Testis (tissue), 3 donors: Measurements from ENCODE around the gene NLGN1. TPM values are rescaled to one million over a fixed set of nuclear protein-coding genes. Genes with fewer than 3 reads are reported as not detected.

Experiments
- DNase-seq: peaks from one replicate; pipeline ENCODE4 v3.0.0-alpha.2; 2019
- H3K27ac ChIP-seq, 2 donors: fragments of 200-600 bp; sonication (generic); one replicate each; pipeline ENCODE4 v1.5.1; 2019
- H3K27me3 ChIP-seq: fragments of 200-600 bp; sonication (generic); one replicate; pipeline ENCODE4 v1.5.1; 2019
- H3K36me3 ChIP-seq: fragments of 200-600 bp; sonication (generic); one replicate; pipeline ENCODE4 v1.5.1; 2017; ENCODE audit warnings: low read depth; ENCODE audit errors: missing control alignments
- H3K4me1 ChIP-seq: fragments of 200-600 bp; sonication (generic); one replicate; pipeline ENCODE4 v1.5.1; 2019
- H3K4me3 ChIP-seq, 2 donors: fragments of 200-600 bp; sonication (generic); one replicate each; pipeline ENCODE4 v1.5.1; 2017 to 2019
- H3K9me3 ChIP-seq: fragments of 200-600 bp; sonication (generic); one replicate; pipeline ENCODE4 v1.5.1; 2017
- POLR2A ChIP-seq: fragments of 450-650 bp; IDR thresholded peaks from one replicate; pipeline ENCODE4 v1.6.1; 2017; ENCODE audit warnings: antibody characterized with exemption, mild to moderate bottlenecking, moderate library complexity
- WGBS, 2 donors: methylation state at CpG; one replicate each; pipeline ENCODE4 v1.1.5; 2018; 5-methylcytosine and 5-hydroxymethylcytosine counted together
- intact Hi-C: fragments of 100-400 bp; cut with DNase I; formaldehyde crosslinking; loops from one replicate; pipeline ENCODE4 v1.15.1; 2023; ENCODE audit warnings: low total_unique reads
- polyA plus RNA-seq: library from polyadenylated mRNA; stranded (reverse); fragments of 350-450 nt; fragmentation: Illumina TruSeq; extraction: RNeasy Lipid Tissue Mini Kit (QIAGEN cat#74804); gene quantifications from one replicate; pipeline ENCODE4 v1.2.3, GENCODE V29; 2014; ENCODE audit warnings: low read depth, low replicate concordance; ENCODE audit not compliant: insufficient read depth
- total RNA-seq, 2 donors: library from RNA; depleted of rRNA; stranded (reverse); fragments of >200 nt; gene quantifications; one replicate each; pipeline ENCODE4 v1.2.3, GENCODE V29; 2016
- TF ChIP-seq, protein P1 (sequence below), 3 experiments: fragments of 450-650 bp in 2 of 3; fragments of 200-600 bp in 1 of 3; sonication (generic) in 1 of 3; IDR thresholded peaks; one replicate each; pipeline ENCODE4 v1.5.1; 2016 to 2019; ENCODE audit warnings: antibody characterized with exemption in 3 of 3, mild to moderate bottlenecking in 2 of 3, moderate library complexity in 1 of 3

Gene NLGN1
- total and polyA plus RNA-seq, 3 donors from 2014 or later, result 10.6 to 19.2 (median 15.5) TPM

DNA sequence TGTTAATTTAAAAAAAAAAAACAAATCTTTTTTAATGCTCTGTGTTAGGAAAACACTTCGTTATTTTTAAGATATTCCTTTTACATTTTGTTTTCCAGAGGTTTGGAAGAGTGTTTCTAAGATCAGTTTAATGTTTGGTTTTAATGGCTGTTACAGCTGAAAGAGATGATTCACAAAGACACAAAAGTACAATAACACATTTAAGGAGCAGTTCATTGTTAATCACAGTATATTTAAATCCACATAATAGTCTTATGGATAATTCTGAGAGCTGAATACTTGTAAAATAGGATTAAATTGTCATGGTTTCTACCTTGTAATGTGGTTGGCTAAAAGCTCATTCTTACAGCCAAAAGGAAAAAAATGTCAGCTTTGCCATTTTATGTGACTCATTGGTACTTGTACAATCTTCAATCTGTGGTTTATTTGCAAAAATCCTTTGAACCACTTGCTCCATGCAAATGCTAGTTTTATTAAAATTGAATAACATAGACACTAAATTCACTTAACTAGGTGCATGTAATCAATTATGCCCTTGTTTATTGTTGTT is 426.4 kb downstream of the NLGN1 start:
- Histone ChIP-seq H3K36me3 (no peaks in the 10 kb centered on the region), H3K4me1 (peaks cover 6% of the 10 kb centered on the region), H3K9me3 (no peaks in the 10 kb centered on the region), H3K27ac (no peak overlapping the region), H3K27me3 (no peaks in the 10 kb centered on the region), H3K4me3 (no peak overlapping the region)
- intact Hi-C loops, result no loop called here
- TF ChIP-seq, protein P1, sequence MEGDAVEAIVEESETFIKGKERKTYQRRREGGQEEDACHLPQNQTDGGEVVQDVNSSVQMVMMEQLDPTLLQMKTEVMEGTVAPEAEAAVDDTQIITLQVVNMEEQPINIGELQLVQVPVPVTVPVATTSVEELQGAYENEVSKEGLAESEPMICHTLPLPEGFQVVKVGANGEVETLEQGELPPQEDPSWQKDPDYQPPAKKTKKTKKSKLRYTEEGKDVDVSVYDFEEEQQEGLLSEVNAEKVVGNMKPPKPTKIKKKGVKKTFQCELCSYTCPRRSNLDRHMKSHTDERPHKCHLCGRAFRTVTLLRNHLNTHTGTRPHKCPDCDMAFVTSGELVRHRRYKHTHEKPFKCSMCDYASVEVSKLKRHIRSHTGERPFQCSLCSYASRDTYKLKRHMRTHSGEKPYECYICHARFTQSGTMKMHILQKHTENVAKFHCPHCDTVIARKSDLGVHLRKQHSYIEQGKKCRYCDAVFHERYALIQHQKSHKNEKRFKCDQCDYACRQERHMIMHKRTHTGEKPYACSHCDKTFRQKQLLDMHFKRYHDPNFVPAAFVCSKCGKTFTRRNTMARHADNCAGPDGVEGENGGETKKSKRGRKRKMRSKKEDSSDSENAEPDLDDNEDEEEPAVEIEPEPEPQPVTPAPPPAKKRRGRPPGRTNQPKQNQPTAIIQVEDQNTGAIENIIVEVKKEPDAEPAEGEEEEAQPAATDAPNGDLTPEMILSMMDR (IDR thresholded peaks at IDR 0.05), result no peak
- no peak for TF ChIP-seq POLR2A
- 72 to 92% methylated on average over 1 of the region's 1 CpG for WGBS, 2 donors
- DNase-seq, result no peak

DNA sequence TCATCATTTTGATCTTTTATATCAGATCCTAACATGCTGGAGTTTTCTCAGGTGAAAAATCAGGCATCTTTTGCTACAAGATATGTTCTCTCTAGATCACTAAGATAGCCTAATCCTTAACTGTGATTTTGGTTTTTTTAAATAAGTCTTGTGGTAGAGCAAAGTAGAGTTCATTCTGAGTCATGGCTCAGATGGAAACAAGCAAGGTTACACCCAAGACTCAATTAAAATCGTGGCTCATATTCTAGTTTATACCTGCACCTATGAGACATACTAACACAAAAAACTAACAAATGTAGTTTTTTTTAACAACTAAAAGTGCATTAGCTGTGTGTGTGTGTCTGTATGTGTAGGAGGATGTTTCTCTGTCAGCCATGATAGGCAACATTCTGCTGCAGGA is 428.2 kb downstream of the NLGN1 start:
- intact Hi-C loops, result no loop called here
- DNase-seq, result no peak
- no peaks in the 10 kb centered on the region for H3K4me1 ChIP-seq
- H3K9me3 ChIP-seq, result no peaks in the 10 kb centered on the region
- H3K4me3 ChIP-seq, result no peak overlapping the region
- no peak overlapping the region for H3K27ac ChIP-seq
- TF ChIP-seq, protein P1 (IDR thresholded peaks at IDR 0.05), result no peak
- no peak for TF ChIP-seq POLR2A
- 84 to 90% methylated on average over 1 of the region's 1 CpG for WGBS, 2 donors
- no peaks in the 10 kb centered on the region for H3K27me3 ChIP-seq
- no peaks in the 10 kb centered on the region for H3K36me3 ChIP-seq

DNA sequence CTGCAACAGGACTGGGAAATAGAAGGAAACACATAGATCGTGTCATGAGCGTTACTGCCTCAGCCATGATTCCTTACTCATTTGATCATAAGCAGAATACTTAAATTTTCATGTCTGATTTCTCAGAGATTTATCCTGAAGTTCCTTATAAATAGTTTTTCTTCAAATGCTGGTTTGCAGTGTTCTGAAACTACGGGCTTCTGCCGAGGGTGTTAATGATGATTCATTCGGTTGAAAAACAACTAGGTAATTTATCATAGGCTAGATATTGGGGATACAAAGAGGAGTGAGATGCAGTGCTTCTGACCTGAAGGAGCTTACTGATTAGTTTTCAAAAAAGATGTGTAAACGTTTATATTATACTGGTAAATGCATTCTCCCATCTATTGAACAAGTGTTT is 428.9 kb downstream of the NLGN1 start:
- DNase-seq, result no peak
- Histone ChIP-seq H3K36me3 (no peaks in the 10 kb centered on the region), H3K9me3 (no peaks in the 10 kb centered on the region), H3K27me3 (no peaks in the 10 kb centered on the region), H3K27ac (no peak overlapping the region), H3K4me3 (no peak overlapping the region), H3K4me1 (no peaks in the 10 kb centered on the region)
- 73 to 84% methylated on average over 6 of the region's 6 CpGs for WGBS, 2 donors
- TF ChIP-seq, protein P1 (IDR thresholded peaks at IDR 0.05), result no peak
- intact Hi-C loops, result no loop called here

DNA sequence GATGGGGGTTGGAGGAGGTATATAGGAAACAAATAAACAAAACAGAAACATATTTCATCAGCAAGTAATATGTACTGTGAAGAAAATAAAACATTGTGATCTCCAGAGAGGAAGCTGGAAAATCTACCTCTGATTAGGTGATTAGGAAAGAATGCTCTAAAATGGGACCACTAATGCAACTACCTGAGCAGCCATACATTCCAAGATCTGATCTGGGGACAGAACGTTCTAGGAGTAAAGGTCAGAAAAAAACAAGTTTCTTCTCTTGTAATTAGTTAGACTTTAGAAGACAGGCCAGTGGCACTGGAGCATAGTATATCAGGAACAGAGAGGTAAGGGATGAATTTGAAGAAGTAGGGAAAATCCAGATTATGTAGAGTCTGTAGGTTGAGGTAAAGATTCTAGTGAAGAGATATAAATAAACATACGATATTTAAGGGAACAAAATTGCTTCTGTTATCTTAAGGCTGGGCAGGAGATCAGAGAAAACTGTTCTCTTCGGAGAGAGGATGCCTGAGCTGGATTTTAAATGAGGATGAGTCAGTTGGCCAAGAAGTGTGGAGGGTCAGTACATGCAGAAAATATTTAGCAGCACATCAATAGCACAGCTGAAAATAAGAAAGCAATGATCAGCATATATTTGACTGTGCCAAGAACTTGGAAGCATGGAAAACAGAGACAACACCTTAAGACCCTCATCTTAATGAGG is 429.5 kb downstream of the NLGN1 start:
- Histone ChIP-seq H3K27me3 (no peaks in the 10 kb centered on the region), H3K4me1 (no peaks in the 10 kb centered on the region), H3K36me3 (no peaks in the 10 kb centered on the region), H3K9me3 (no peaks in the 10 kb centered on the region), H3K27ac (no peak overlapping the region), H3K4me3 (no peak overlapping the region)
- 29 to 35% methylated on average over 3 of the region's 3 CpGs for WGBS, 2 donors
- TF ChIP-seq, protein P1 (IDR thresholded peaks at IDR 0.05), result no peak
- TF ChIP-seq POLR2A, result no peak
- intact Hi-C loops, result no loop called here
- DNase-seq, result no peak

DNA sequence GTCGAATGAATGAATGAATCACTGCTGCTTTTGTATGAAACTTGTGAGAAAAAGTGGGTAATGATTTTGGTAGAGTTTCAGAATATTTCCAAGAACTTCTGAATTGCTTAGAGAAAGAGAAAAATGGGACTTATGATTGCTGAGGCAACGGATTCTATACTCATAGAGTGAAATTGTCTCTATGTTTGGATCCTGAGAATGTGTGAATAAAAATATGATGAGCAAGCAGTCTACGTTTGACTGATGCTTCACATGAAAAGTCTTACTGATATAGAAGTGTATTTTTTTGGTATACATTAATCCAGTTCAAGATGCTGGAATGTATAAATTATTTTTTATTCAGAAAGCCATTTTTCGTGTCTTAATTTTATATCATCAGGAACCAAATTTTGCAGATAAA is 441.1 kb downstream of the NLGN1 start:
- H3K4me1 ChIP-seq, result no peaks in the 10 kb centered on the region
- no peak overlapping the region for H3K27ac ChIP-seq
- TF ChIP-seq, protein P1 (IDR thresholded peaks at IDR 0.05), result no peak
- TF ChIP-seq POLR2A, result no peak
- 78 to 93% methylated on average over 4 of the region's 4 CpGs for WGBS, 2 donors
- H3K27me3 ChIP-seq, result no peaks in the 10 kb centered on the region
- intact Hi-C loops, result no loop called here
- H3K4me3 ChIP-seq, result no peak overlapping the region
- H3K36me3 ChIP-seq, result no peaks in the 10 kb centered on the region
- no peaks in the 10 kb centered on the region for H3K9me3 ChIP-seq
- no peak for DNase-seq
